Measurements from ENCODE around the gene DNAH2.

- TF ChIP-seq CTCF (IDR thresholded peaks at IDR 0.05) (no peak), EZH2 (IDR thresholded peaks at IDR 0.05) (no peak)
Measured at GRCh38 chr17:7830616-7831015, 113.1 kb downstream of the DNAH2 start.

Measured in neural progenitor cell (in vitro differentiated cells).